ENCODE results near the gene RBM10. TPM values are rescaled to one million over a fixed set of nuclear protein-coding genes. Genes with fewer than 3 reads are reported as not detected.

Gene RBM10
- total and polyA plus RNA-seq, 5 donors = 22.6 to 33.8 (median 27.0) TPM

DNA sequence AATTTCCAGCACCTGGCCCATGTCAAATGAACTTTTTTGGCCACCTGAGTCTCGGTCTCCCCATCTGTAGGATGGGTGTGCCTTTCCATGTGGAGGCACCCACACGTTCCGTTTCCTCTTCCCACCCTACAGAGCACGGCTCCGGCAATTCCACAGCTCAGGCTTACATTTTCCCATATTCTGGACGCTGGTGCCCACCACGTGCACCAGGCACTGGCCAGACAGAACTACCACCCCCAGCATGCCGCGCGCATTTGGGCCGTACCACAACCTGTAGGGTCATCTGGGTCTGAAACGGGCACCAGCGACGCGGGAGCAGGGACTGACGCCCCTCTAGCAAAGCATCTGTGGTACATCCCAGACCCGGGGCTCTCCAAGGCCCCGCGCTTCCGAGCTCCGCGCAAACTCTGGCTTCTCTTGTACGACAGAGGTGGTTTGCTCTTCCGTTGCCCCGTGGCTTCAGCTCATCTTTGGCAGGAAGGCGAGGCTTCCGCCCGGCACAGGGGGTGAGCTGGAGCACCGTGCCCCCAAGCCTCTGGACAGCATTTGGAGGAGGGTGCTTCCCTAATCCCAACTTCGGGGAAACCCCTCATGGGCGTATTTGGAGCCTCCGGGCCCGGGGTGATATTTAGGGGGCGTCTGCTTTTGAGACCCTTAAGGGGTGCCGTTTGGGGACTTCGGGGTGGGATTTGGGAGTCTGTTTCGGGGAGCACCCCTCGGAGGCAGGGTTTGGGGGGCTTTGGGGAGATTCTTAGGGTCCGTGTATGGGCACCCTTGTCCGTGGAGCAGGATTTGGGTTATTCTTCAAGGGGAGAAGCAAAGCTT is 45.6 kb downstream of the RBM10 start:
- 2% methylated on average over 40 of the region's 40 CpGs for WGBS
- intact Hi-C loops (cut with DNase I) = loop anchor here in 3 of 4 donors (5.0 kb wide), 2 partner anchors 192 to 332 kb away; no protein-coding TSS in a partner anchor
- Histone ChIP-seq H3K9me3 (ENCODE audit: control insufficient read depth, low read length) (no peaks in the 10 kb centered on the region), H3K4me1 (ENCODE audit: control insufficient read depth, insufficient read depth, low read length) (peaks cover 6% of the 10 kb centered on the region), H3K27me3 (ENCODE audit: control insufficient read depth, insufficient read depth) (no peaks in the 10 kb centered on the region), H3K4me3 (ENCODE audit: low read length) (peak overlapping the region; percentile 93), H3K27ac (ENCODE audit: low read length) (peak overlapping the region; percentile 48)
- DNase-seq = peak; percentile 88 to 94 (median 93)
- peak; percentile 84 to 92 for ATAC-seq

DNA sequence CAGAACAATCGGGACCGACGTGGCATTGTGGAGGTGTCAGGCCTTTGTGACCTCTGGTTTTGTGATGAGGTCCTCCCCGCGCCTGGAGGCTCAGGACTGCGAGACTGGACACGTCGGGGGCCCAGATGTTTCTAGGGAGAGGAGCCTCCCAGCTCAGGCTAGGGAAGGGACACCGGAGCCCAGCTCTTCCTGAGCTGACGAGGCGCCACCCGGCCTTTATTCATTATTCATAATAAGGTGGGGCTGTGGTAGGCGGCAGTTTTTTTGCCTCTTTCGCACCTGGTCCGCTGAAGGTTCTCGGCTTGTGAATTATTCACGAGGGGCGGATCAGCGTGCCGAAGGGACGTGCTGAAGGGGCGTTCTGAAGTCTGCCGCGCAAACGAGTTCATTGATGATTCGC is 46.3 kb downstream of the RBM10 start:
- intact Hi-C loops (cut with DNase I) = loop anchor here in 3 of 4 donors (5.0 kb wide), 2 partner anchors 191 to 331 kb away; no protein-coding TSS in a partner anchor
- ATAC-seq (no peak), DNase-seq (peak in 1 of 3 donors; percentile 53)

DNA sequence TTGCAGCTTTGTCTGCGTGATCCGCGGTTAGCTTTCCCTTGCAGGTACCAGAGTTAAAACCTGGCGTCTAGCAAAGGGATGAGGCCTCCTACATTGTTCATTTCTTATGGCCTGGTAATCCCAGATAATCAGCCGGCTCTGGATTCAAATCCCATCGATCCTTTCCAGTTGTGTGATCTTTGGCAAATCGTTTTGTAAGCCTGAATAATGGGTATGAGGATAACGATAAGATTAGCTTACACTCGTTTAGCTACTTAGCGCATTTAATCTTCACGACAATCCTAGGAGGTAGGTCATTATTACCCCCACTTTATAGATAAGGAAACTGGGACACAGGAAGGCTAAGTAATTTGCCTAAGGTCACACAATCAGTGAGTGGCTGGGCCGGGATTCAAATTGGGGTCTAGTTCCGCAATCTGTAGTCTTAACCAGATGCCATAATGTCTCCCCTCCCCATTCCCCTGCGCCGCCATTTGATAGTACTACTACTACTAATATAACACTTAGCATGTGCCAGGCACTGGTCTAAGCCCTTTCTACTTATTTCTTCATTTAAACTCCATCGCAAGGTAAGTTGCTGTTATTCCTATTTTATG is 46.9 kb downstream of the RBM10 start:
- 69% methylated on average over 16 of the region's 16 CpGs for WGBS
- intact Hi-C loops (cut with DNase I) = loop anchor here in 3 of 4 donors (5.0 kb wide), 2 partner anchors 190 to 330 kb away; no protein-coding TSS in a partner anchor
- Histone ChIP-seq H3K4me3 (ENCODE audit: low read length) (peak overlapping the region; percentile 93), H3K27ac (ENCODE audit: low read length) (no peak overlapping the region), H3K4me1 (ENCODE audit: control insufficient read depth, insufficient read depth, low read length) (peaks cover 11% of the 10 kb centered on the region), H3K27me3 (ENCODE audit: control insufficient read depth, insufficient read depth) (no peaks in the 10 kb centered on the region), H3K9me3 (ENCODE audit: control insufficient read depth, low read length) (no peaks in the 10 kb centered on the region)
- DNase-seq (no peak), ATAC-seq (no peak)

More for the DNA sequence above, 46.3 kb downstream of the RBM10 start:
- Histone ChIP-seq H3K9me3 (ENCODE audit: control insufficient read depth, low read length) (no peaks in the 10 kb centered on the region), H3K4me3 (ENCODE audit: low read length) (peak overlapping the region; percentile 93), H3K4me1 (ENCODE audit: control insufficient read depth, insufficient read depth, low read length) (peaks cover 9% of the 10 kb centered on the region), H3K27ac (ENCODE audit: low read length) (no peak overlapping the region), H3K27me3 (ENCODE audit: control insufficient read depth, insufficient read depth) (no peaks in the 10 kb centered on the region)
- 10% methylated on average over 26 of the region's 26 CpGs for WGBS

DNA sequence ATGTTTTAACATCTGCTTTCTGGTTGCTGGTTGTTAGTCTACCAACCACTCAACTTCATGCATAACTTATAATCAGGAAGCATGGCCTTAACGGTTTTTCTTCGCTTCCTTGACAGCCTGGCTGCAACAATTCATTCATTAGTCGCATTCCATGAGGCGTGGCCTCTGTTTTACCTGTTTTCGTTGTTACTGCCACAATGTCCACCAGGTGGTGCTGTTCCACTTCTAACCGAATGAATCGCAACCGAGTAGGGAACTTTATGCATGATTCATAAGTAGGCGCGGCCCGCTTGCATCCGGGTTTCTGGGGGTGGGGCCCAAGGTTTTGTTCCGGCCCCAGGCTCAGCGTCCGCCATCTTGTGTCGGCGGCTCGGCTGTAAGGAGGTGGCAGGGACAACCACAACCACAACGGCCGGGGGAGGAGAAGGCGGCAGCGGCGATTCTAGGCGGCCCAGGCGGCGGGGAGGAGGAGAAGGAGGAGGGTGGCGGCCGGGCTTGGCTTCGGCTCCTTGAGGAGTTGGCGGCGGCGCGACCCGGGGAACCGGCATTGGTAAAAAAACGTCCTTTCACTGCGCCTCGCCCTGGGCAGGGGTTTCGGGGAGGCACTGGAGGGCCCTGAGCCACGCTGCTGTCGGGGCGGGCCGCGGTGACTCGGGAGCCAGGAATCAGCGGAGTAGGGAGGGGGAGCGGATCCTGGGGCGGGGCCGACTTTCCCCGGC is 48.6 kb downstream of the RBM10 start, which contains the start of gene UBA1:
UBA1 (plus strand) TSS at position 355 of the 719 bp plus-strand sequence. CDS start 4,974 bp downstream, outside the sequence.
- no peaks in the 10 kb centered on the region for H3K9me3 ChIP-seq (ENCODE audit: control insufficient read depth, low read length)
- no peaks in the 10 kb centered on the region for H3K27me3 ChIP-seq (ENCODE audit: control insufficient read depth, insufficient read depth)
- peaks cover 11% of the 10 kb centered on the region for H3K4me1 ChIP-seq (ENCODE audit: control insufficient read depth, insufficient read depth, low read length)
- H3K4me3 ChIP-seq (ENCODE audit: low read length) = peak within 1 kb of the TSS; percentile 82
- peak; percentile 93 to 94 for ATAC-seq
- DNase-seq = peak; percentile 96 to 98 (median 97)
- under 1% methylated on average over 50 of the region's 50 CpGs for WGBS
- H3K27ac ChIP-seq (ENCODE audit: low read length) = peak within 1 kb of the TSS; percentile 100
- intact Hi-C loops (cut with DNase I) = loop anchor here in 3 of 4 donors (5.0 kb wide), 2 partner anchors 189 to 329 kb away; no protein-coding TSS in a partner anchor

DNA sequence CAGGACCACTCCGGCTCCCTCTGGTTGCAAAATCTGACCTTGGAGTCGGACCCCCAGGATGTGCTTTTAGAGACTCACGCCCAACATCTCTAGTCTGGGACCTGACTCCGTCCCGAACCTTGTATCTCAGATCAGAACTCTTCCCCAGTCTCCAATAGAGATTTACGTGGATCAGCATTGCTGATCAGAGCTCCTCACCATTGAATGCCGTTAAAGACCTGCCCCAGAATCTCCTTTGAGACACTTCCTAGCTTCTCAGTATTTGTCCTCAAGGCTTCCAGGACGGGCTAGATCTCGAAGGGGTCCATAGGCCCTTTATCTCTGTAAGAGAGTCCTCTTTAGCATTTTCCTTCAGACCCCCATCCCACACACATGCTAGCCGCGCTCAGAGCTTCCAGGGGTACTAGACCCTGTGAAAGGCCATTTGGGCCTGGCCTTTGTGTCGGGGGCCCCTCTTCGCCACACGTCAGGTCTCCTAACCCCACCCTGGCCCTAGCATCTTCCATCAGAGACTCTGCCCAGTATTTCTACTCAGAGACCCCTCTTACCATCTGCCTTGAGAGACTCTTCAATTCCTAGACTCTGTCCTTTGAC is 49.3 kb downstream of the RBM10 start:
- ATAC-seq (no peak), DNase-seq (peak in 1 of 3 donors; percentile 34)
- WGBS = 5% methylated on average over 14 of the region's 14 CpGs
- Histone ChIP-seq H3K9me3 (ENCODE audit: control insufficient read depth, low read length) (no peaks in the 10 kb centered on the region), H3K4me1 (ENCODE audit: control insufficient read depth, insufficient read depth, low read length) (peaks cover 11% of the 10 kb centered on the region), H3K27me3 (ENCODE audit: control insufficient read depth, insufficient read depth) (no peaks in the 10 kb centered on the region), H3K4me3 (ENCODE audit: low read length) (peak overlapping the region; percentile 82), H3K27ac (ENCODE audit: low read length) (peak overlapping the region; percentile 100)
- intact Hi-C loops (cut with DNase I) = loop anchor here in 3 of 4 donors (5.0 kb wide), 2 partner anchors 188 to 328 kb away; no protein-coding TSS in a partner anchor

DNA sequence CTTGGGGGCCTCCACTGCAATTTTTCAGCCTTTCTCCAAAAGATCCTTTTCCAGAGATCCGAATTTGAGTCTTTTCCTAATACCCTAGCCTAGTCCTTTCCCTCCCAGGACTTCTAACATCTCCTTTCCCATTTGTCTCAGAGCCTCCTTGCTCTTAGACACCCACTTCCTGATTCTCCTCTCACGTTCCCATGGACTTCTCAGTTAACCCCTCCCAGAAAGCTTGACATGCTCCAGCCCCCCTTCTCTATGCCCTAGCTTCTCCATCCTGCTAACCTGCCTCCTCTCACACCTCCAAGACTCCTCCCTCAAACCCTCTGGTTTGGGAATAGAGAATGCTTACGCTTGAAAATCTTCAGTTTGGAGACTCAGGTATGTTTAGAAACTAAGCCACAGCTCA is 51.1 kb downstream of the RBM10 start:
- H3K27me3 ChIP-seq (ENCODE audit: control insufficient read depth, insufficient read depth) = no peaks in the 10 kb centered on the region
- no peak overlapping the region for H3K27ac ChIP-seq (ENCODE audit: low read length)
- H3K9me3 ChIP-seq (ENCODE audit: control insufficient read depth, low read length) = no peaks in the 10 kb centered on the region
- 43% methylated on average over 3 of the region's 3 CpGs for WGBS
- DNase-seq (no peak), ATAC-seq (no peak)
- intact Hi-C loops (cut with DNase I) = no loop called here
- peak overlapping the region; percentile 11 for H3K4me3 ChIP-seq (ENCODE audit: low read length)
- H3K4me1 ChIP-seq (ENCODE audit: control insufficient read depth, insufficient read depth, low read length) = peaks cover 9% of the 10 kb centered on the region

DNA sequence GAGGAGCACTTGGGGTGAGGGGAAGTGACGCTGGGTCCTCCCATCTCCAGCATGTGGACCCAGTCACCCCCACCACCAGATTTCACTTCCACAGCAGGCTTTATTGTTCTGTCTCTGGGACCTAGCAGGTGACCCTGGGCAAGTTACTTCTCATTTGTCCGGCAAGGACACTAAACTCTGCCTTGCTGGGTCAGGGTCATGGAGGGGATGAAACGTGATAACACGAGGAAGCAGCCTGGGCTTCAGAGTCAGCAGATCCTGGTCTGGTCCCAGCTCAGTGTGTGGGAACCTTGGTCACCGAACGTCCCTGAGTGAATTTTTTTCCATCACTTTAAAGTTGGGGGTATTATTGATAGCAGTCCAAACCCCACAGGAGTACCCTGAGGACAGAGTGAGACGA is 52.5 kb downstream of the RBM10 start:
- intact Hi-C loops (cut with DNase I) = no loop called here
- ATAC-seq (no peak), DNase-seq (no peak)
- 42% methylated on average over 7 of the region's 7 CpGs for WGBS
- Histone ChIP-seq H3K4me3 (ENCODE audit: low read length) (no peak overlapping the region), H3K9me3 (ENCODE audit: control insufficient read depth, low read length) (no peaks in the 10 kb centered on the region), H3K4me1 (ENCODE audit: control insufficient read depth, insufficient read depth, low read length) (peaks cover 5% of the 10 kb centered on the region), H3K27me3 (ENCODE audit: control insufficient read depth, insufficient read depth) (no peaks in the 10 kb centered on the region), H3K27ac (ENCODE audit: low read length) (no peak overlapping the region)

DNA sequence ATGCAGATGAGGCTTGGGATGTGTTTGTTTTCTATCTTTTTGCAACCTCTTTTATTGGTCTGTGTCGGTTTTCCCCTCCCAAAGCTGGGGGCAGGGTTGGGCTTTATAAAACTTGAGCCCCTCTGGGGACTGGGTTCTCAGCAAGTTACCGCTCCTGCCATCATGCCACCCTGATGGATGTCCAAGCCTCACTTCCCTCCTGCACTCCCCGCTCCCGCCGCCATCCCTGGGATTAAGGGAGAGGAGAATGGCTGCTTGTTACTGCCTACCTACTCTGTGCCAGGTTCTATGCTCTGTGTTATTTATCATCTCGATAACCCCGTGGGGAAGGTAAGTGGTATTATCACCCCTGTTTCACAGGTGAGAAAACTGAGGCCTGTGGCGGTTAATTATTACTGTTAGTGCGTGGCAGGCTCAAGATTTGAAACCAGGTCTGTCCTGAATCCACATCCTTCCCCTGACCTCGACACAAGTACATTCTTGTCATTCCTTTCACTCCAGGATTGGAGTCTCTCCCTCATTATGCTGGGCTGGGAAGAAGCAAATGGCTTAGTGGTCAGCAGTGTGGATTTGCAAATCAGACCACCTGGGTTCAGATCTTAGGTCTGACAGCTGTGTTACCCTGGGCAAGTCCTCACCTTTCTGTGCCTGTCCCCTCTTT is 53.1 kb downstream of the RBM10 start:
- no peak overlapping the region for H3K4me3 ChIP-seq (ENCODE audit: low read length)
- no peak for ATAC-seq
- no peaks in the 10 kb centered on the region for H3K27me3 ChIP-seq (ENCODE audit: control insufficient read depth, insufficient read depth)
- 65% methylated on average over 10 of the region's 10 CpGs for WGBS
- H3K9me3 ChIP-seq (ENCODE audit: control insufficient read depth, low read length) = no peaks in the 10 kb centered on the region
- H3K4me1 ChIP-seq (ENCODE audit: control insufficient read depth, insufficient read depth, low read length) = peaks cover 5% of the 10 kb centered on the region
- DNase-seq = no peak
- intact Hi-C loops (cut with DNase I) = no loop called here
- H3K27ac ChIP-seq (ENCODE audit: low read length) = no peak overlapping the region

DNA sequence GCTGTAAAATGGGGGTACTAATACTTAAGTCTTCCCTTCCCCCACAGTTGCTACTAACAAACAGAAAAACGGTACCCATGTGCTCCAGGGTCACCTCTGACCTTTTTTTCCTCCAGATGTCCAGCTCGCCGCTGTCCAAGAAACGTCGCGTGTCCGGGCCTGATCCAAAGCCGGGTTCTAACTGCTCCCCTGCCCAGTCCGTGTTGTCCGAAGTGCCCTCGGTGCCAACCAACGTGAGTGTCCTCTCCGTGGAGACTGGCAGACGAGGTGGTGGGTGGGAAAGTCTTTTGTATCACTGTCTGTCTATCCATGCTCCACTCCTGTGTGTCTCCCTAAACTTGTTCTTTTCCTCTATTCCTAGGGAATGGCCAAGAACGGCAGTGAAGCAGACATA is 53.7 kb downstream of the RBM10 start:
- intact Hi-C loops (cut with DNase I) = no loop called here
- Histone ChIP-seq H3K9me3 (ENCODE audit: control insufficient read depth, low read length) (no peaks in the 10 kb centered on the region), H3K4me3 (ENCODE audit: low read length) (no peak overlapping the region), H3K27me3 (ENCODE audit: control insufficient read depth, insufficient read depth) (no peaks in the 10 kb centered on the region), H3K4me1 (ENCODE audit: control insufficient read depth, insufficient read depth, low read length) (peaks cover 5% of the 10 kb centered on the region), H3K27ac (ENCODE audit: low read length) (no peak overlapping the region)
- WGBS = 66% methylated on average over 15 of the region's 15 CpGs
- ATAC-seq (no peak), DNase-seq (no peak)

DNA sequence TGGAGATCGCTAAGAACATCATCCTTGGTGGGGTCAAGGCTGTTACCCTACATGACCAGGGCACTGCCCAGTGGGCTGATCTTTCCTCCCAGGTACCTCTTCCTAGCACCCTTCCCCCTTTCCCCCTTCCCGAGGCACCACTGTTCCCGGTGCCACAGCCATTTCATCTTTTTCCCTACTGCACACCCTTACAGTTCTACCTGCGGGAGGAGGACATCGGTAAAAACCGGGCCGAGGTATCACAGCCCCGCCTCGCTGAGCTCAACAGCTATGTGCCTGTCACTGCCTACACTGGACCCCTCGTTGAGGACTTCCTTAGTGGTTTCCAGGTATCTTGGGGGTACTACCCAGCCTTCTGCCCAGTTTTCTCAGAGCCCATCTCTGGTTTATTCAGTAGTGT is 54.3 kb downstream of the RBM10 start:
- H3K4me1 ChIP-seq (ENCODE audit: control insufficient read depth, insufficient read depth, low read length) = peaks cover 5% of the 10 kb centered on the region
- intact Hi-C loops (cut with DNase I) = no loop called here
- H3K4me3 ChIP-seq (ENCODE audit: low read length) = no peak overlapping the region
- ATAC-seq (no peak), DNase-seq (no peak)
- no peaks in the 10 kb centered on the region for H3K9me3 ChIP-seq (ENCODE audit: control insufficient read depth, low read length)
- no peak overlapping the region for H3K27ac ChIP-seq (ENCODE audit: low read length)
- 90% methylated on average over 10 of the region's 10 CpGs for WGBS
- H3K27me3 ChIP-seq (ENCODE audit: control insufficient read depth, insufficient read depth) = no peaks in the 10 kb centered on the region

Measured in right cardiac atrium (tissue), 5 donors.